HAP-1 (cell line): ENCODE data around the gene RTF1.
"Not testable (repeated sequence)": the region's sequence is repeated elsewhere in the genome, so short reads cannot be mapped to it uniquely, and the experiment has no call there.

Source experiments
- DNase-seq, 2 experiments: peaks; one replicate each; pipeline ENCODE4 v3.0.0-alpha.2; 2016 to 2020; ENCODE audit warnings: low spot score in 2 of 2
- H3K27me3 ChIP-seq: fragments of 250-450 bp; sonication (Bioruptor Pico); 2 replicates; pipeline ENCODE4 v1.5.1; 2020; ENCODE audit warnings: low read depth, mild to moderate bottlenecking, moderate library complexity
- H3K36me3 ChIP-seq: fragments of 250-450 bp; sonication (Bioruptor Pico); replicated peaks from 2 replicates; pipeline ENCODE4 v1.5.1; 2020; ENCODE audit warnings: mild to moderate bottlenecking
- H3K4me1 ChIP-seq: fragments of 250-450 bp; sonication (Bioruptor Pico); 2 replicates; pipeline ENCODE4 v1.5.1; 2020; ENCODE audit warnings: mild to moderate bottlenecking
- H3K4me3 ChIP-seq: fragments of 250-450 bp; sonication (Bioruptor Pico); 2 replicates; pipeline ENCODE4 v1.5.1; 2020; ENCODE audit warnings: mild to moderate bottlenecking, moderate library complexity
- H3K9me3 ChIP-seq: fragments of 250-450 bp; sonication (Bioruptor Pico); 2 replicates; pipeline ENCODE4 v1.5.1; 2020; ENCODE audit warnings: mild to moderate bottlenecking, moderate library complexity
- in situ Hi-C: fragments of 300-500 bp; cut with MboI; formaldehyde crosslinking; loops from 3 replicates; pipeline ENCODE4 v1.14.3; 2020; ENCODE audit warnings: low sequenced_read_pairs, inconsistent platforms, mixed read lengths

RTF1 gene

DNA sequence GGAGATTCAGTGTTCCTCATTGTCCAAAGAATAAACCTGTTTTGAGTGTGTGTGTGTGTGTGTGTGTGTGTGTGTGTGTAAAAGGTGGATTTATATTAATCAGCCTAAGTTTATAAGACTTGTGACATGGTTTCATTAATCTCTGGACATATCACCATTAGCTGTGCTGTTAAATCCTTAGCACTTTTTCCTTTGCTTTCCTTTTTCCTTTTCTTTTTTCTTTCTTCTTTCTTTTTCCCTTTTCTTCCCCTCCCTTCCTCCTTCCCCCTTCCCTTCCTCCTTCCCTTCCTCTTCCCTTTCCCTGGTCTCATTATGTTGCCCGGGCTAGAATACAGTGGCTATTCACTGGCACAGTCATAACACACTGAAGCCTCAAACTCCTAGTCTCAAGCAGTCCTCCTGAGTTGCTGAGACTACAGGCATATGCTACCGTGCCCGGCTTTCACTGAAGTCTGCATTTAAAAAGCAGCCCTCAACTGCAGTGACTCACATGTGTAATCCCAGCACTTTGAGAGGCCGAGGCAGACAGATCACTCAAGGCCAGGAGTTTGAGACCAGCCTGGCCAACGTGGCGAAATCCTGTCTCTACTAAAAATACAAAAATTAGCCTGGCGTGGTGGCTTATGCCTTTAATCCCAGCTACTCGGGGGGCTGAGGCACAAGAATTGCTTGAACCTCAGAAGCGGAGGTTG lies 48.1 kb downstream of the RTF1 start:
- H3K4me1 ChIP-seq, result no peaks in the 10 kb centered on the region; the same call in 1 of the 2 replicates
- peaks cover 40% of the 10 kb centered on the region for H3K36me3 ChIP-seq
- H3K4me3 ChIP-seq, result no peak overlapping the region
- in situ Hi-C loops, result no loop called here
- H3K9me3 ChIP-seq, result no peaks in the 10 kb centered on the region
- H3K27me3 ChIP-seq, result no peaks in the 10 kb centered on the region
- no peak for DNase-seq

DNA sequence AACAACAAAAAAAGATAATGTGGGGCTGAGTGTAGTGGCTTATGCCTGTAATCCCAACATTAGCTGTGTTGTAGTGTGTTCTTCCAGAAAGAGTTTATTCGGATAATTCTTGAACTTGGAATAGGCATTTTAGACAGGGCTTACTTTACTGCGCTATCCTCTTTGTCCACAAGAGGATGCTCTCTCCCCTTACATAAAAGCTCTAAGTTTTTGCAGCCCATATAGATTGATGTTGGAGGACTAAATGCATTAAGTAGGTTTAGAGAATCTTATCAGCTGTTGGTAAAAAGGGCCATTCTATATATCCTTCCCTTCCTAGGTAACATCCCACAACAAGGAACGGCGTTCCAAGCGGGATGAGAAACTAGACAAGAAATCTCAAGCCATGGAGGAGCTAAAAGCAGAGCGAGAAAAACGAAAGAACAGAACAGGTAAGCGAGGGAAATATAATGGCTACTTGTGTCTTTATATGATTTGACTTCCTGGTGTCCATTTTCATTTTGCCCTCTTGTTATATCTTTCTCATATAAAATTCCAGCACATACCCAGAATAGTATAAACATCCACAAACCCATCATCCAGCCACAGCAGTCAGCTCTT lies 49.0 kb downstream of the RTF1 start:
- peak; percentile 36 to 45 for DNase-seq
- H3K27me3 ChIP-seq, result no peaks in the 10 kb centered on the region
- H3K36me3 ChIP-seq, result peaks cover 45% of the 10 kb centered on the region
- in situ Hi-C loops, result no loop called here
- no peak overlapping the region for H3K4me3 ChIP-seq
- H3K4me1 ChIP-seq, result no peaks in the 10 kb centered on the region; the same call in 1 of the 2 replicates
- no peaks in the 10 kb centered on the region for H3K9me3 ChIP-seq

DNA sequence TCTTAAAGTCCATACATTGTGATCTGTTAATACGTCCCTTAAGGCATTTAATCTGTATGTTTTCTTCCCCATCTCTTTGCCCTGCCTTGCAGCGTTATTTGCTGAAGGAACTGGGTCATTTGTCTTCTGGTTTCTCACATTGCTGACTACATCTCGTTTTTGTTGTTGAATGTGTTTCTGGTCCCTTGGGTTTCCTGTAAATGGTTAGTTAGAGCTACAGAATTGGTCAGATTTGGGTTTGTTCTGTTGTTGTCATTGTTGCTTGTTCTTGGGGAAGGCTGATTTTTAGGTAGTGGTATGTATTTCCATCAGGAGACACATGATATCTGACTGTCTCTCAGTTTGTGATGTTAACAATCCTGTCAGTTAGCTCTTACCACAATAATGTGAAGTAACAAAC lies 49.8 kb downstream of the RTF1 start:
- peaks cover 53% of the 10 kb centered on the region for H3K36me3 ChIP-seq
- no peak for DNase-seq
- in situ Hi-C loops, result no loop called here
- no peaks in the 10 kb centered on the region for H3K9me3 ChIP-seq
- no peak overlapping the region for H3K4me3 ChIP-seq
- no peaks in the 10 kb centered on the region; the same call in 1 of the 2 replicates for H3K4me1 ChIP-seq
- H3K27me3 ChIP-seq, result no peaks in the 10 kb centered on the region

DNA sequence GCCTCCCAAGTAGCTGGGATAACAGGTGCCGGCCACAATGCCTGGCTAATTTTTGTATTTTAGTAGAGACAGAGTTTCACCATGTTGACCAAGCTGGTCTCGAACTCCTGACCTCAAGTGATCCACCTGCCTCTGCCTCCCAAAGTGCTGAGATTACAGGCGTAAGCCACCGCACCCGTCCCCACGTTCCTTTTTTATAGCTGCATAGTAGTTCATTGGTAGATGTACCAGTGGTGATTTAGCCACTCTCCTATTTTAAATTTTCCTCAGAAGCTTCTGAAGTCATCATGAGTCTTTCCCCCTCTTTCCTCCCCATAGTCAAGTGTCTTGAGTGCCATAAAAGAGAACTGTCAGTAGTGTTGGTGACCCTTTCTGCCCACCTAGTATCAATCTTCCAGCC lies 52.7 kb downstream of the RTF1 start:
- H3K4me3 ChIP-seq, H3K9me3 ChIP-seq, in situ Hi-C loops, DNase-seq, H3K4me1 ChIP-seq, H3K27me3 ChIP-seq: not testable (repeated sequence)
- H3K36me3 ChIP-seq, result peaks cover 62% of the 10 kb centered on the region

DNA sequence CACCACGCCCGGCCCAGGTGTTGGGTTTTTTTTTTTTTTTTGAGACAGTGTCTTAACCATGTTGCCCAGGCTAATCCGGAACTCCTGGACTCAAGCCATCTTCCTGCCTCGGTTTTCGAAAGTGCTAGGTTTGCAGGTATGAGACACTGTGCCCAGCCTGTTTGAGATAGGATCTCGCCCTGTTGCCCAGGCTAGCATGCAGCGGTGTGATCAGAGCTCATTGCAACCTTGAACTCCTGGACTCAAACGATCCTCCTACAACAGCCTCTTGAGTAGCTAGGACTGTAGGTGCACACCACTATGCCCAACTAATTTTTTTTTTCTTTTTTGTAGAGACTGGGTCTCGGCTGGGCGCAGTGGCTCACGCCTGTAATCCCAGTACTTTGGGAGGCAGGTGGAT lies 56.5 kb downstream of the RTF1 start:
- Histone ChIP-seq H3K4me3 (no peak overlapping the region), H3K36me3 (peaks cover 71% of the 10 kb centered on the region), H3K4me1 (no peaks in the 10 kb centered on the region), H3K27me3 (no peaks in the 10 kb centered on the region), H3K9me3 (no peaks in the 10 kb centered on the region)
- in situ Hi-C loops, result no loop called here
- no peak for DNase-seq

DNA sequence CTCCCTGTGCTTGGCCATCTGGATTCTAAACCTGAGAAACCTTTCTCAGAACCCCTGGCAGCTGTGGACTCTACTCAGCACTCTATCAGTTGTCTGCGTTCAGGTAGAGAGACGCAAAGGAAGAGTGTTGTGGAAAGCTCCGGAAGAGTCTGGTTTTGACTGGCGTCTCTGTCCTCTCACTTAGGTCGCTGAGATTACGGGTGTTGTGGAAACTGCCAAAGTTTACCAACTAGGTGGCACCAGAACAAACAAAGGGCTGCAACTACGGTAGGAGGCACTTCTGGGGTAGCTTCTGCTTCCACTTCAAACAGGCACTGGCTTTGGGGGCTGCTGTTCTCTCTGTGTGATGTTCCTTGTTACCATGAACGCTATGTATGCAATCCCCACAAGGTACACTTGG lies 57.5 kb downstream of the RTF1 start:
- in situ Hi-C loops, result no loop called here
- Histone ChIP-seq H3K4me3 (no peak overlapping the region), H3K36me3 (peaks cover 77% of the 10 kb centered on the region), H3K4me1 (no peaks in the 10 kb centered on the region), H3K9me3 (no peaks in the 10 kb centered on the region), H3K27me3 (no peaks in the 10 kb centered on the region)
- DNase-seq, result no peak

DNA sequence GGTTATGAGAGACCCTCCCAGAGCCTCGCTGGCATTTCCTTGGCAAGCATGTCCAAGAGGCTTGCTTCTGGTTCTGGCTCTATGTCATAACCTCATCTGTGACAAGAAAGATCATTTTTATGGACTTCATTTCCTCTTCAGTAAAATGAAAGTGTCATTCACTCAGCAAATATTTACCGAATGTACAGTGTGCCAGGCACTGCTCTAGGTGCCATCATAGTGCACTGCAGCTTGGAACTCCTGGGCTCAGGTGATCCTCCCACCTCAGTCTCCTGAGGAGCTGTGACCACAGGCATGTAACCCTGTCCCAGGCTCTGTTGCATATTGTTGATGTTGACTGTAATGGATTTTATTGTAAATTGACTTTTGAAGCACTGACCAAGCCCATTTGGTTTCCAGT lies 58.0 kb downstream of the RTF1 start:
- no peaks in the 10 kb centered on the region for H3K4me1 ChIP-seq
- peaks cover 74% of the 10 kb centered on the region for H3K36me3 ChIP-seq
- H3K27me3 ChIP-seq, result no peaks in the 10 kb centered on the region
- no peaks in the 10 kb centered on the region for H3K9me3 ChIP-seq
- no peak for DNase-seq
- no peak overlapping the region for H3K4me3 ChIP-seq
- in situ Hi-C loops, result no loop called here

DNA sequence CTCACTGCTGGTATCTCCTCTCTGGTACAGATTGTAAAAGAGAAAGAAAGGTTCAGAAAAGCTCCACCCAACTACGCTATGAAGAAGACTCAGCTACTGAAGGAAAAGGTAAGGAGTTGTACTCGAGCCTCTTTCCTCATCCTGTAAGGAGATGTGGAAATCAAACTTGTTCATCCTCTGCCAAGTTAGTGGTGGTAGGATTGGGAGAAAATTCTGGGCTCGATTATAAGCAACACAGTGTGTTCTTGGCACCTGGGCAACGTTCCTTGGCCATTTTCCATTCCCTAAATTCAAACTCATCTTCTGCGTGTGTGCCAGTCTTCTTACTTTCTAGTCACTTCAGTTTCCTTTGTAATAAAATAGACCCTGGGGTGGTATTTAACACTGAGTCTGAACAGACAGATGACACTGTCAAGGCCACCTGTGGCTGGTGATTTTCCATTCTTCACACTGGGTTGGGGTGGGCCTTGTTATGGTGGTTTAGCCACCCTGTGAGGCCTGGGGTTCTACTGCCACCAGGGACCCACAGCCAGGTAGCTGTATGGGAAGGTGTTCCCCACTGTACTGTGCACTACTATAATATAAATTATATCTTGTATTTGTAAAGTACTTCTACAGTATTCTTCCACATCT lies 59.6 kb downstream of the RTF1 start:
- peaks cover 10% of the 10 kb centered on the region for H3K4me1 ChIP-seq
- in situ Hi-C loops, result no loop called here
- no peaks in the 10 kb centered on the region for H3K27me3 ChIP-seq
- no peaks in the 10 kb centered on the region for H3K9me3 ChIP-seq
- no peak overlapping the region for H3K4me3 ChIP-seq
- no peak for DNase-seq
- H3K36me3 ChIP-seq, result peaks cover 76% of the 10 kb centered on the region

DNA sequence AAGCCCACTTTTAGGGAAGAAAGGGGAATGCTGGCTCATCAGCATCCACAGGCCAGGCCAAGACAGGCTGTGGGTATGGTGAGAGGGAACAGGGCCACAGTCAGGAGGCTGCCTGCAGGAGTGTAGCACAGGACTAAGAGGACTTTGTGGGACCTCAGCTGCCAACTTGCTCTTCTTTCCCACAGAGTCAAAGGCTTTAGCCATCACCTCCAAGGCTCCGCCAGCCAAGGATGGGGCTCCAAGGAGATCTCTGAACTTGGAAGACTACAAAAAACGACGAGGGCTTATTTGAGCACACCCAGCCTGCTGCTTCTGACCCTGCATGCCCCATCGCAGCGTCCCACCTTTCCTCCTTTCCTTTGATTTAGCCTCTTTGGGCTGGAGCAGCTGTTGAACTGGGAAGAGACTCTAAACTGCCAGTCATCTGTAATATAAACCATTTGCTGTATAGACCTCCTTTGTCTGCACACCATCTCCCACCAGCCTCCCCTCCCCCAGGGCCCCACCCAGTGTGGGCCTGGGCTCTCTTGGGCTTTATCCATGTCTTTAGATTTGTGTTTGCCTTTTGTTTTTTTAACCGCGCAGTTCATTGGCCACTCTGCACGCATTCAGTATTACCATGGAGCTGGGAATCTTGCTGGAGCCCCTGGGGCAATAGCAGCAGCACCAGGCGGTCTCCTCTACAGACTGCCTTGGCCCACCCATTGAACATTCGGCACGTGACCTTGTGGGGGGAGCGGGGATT lies 63.7 kb downstream of the RTF1 start:
- Histone ChIP-seq H3K36me3 (peaks cover 61% of the 10 kb centered on the region), H3K4me3 (no peak overlapping the region), H3K4me1 (peaks cover 10% of the 10 kb centered on the region), H3K27me3 (no peaks in the 10 kb centered on the region), H3K9me3 (no peaks in the 10 kb centered on the region)
- in situ Hi-C loops, result no loop called here
- DNase-seq, result peak; percentile 47 to 69

DNA sequence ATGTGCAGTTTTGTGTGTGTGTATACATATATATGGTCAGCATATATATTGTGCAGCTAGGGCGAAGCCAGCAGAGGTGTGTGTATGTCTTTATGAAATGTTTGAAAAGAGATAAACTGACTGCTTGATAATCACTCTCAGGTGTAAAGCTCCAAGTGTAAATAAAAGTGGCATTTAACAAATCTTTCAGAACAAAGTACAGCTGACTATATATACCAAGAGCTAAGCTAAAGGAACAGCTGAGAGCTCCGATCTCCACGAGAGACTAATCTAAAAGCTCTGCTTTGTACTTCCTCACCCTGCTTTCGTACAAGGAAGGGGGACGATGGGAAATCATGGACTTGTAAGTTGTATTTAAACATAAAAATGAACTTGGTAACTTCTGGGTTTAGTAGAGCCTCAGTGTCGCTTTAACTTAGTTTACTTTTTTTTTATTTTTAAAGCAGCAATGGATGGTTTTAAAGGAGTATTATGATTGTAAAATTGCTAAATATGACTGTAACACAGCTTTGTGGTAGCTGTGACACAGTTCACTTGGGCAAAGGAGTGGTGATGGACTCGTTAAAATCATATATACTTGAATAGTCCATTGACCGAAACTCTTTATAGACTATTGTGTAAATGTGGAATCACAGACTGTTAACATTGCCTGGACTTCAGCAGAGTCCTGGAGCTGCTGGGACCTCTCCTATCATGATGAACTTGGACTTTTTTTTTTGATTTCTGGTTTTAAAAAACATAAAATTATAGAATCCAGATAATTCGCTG lies 65.4 kb downstream of the RTF1 start:
- Histone ChIP-seq H3K27me3 (no peaks in the 10 kb centered on the region), H3K4me1 (peaks cover 10% of the 10 kb centered on the region), H3K4me3 (no peak overlapping the region), H3K36me3 (peaks cover 44% of the 10 kb centered on the region), H3K9me3 (no peaks in the 10 kb centered on the region)
- DNase-seq, result no peak
- in situ Hi-C loops, result no loop called here

DNA sequence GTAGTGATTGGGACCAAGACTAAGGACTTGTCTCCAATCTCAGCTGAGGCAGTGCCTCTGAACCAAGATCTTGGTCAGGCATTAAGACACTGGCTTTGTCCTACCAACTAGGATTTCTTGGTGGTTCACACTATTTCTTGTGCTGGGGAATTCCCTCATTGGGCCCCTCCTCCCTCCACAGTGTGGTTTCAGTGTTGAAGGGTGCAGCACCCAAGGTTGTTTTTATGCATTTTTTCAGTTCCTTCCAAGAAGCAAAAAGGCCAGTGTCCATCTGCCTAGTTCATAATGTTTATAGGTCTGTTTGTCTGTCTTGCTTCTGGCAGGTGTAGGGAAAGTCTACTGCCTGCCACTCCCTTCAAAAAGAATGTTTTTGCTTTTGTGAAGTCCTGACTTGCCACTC lies 66.2 kb downstream of the RTF1 start:
- in situ Hi-C loops, result no loop called here
- Histone ChIP-seq H3K27me3 (no peaks in the 10 kb centered on the region), H3K36me3 (peaks cover 39% of the 10 kb centered on the region), H3K4me3 (no peak overlapping the region), H3K4me1 (peaks cover 10% of the 10 kb centered on the region), H3K9me3 (no peaks in the 10 kb centered on the region)
- DNase-seq, result no peak

DNA sequence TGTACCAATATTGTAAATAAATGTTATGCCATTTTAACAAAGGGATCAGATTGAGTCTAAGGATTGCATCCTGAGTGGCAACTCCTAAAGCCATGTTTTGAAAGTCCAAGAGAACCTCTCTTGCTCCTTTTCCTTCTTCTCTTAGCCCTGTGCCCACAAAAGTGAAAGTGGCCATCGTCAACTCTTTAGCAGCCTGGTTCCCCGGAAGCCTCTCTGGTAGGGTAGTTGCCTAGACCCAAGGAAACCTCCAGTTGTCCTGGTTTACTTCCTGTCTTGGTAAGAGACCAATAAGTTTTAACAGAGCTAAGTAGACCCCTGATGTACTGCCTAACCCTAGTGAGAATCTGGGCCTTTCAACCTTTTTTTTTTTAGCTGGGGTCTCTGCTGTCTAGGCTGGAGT lies 66.6 kb downstream of the RTF1 start:
- no peak for DNase-seq
- H3K36me3 ChIP-seq, result peaks cover 37% of the 10 kb centered on the region

DNA sequence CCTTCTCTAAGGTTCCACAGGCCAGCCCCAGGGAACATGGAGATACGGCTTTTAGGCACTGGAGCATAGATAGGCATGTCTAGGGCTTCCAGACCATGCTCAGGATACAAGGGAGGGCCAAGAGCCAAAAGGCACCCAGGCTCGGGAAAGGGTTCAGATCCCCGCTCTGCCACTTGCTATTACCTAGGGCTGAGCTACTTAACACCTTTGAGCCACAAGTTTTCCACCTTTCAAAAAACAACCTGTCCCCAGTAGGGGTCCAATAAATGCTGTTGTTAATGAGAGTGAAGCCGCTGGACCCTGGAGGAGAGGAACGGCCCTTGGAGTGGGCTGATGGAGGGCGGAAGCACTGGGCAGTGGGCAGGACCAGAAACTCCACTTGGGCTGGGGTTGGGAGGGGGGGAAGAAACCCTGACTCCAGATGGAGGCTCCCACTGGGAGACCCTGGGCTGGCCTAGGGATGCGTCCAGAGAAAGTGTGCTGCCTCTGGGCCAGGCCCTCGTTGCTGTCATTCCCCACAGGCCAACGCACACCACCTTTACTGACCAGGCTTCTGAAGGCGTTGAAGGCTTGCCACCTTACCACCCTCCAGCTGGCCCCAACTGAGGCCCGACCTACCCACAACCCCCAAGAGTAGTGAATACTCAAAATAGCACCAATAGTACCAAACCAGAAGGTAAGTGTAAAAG lies 68.2 kb downstream of the RTF1 start:
- Histone ChIP-seq H3K9me3 (no peaks in the 10 kb centered on the region), H3K36me3 (peaks cover 25% of the 10 kb centered on the region), H3K4me1 (peaks cover 10% of the 10 kb centered on the region), H3K27me3 (no peaks in the 10 kb centered on the region), H3K4me3 (no peak overlapping the region)
- in situ Hi-C loops, result no loop called here
- no peak for DNase-seq

More for the DNA sequence above, 66.6 kb downstream of the RTF1 start:
- peaks cover 10% of the 10 kb centered on the region for H3K4me1 ChIP-seq
- no peaks in the 10 kb centered on the region for H3K9me3 ChIP-seq
- H3K4me3 ChIP-seq, result no peak overlapping the region
- in situ Hi-C loops, result no loop called here
- no peaks in the 10 kb centered on the region for H3K27me3 ChIP-seq
